GM19397 (cell line): ENCODE results near the gene PLEKHA8.

Experiments used
- ATAC-seq: cut with Tn5 transposase; IDR thresholded peaks from one replicate; pipeline ENCODE4 v1.9.1; 2021; ENCODE audit warnings: mild to moderate bottlenecking, moderate library complexity; ENCODE audit not compliant: unreplicated experiment

Gene PLEKHA8

DNA sequence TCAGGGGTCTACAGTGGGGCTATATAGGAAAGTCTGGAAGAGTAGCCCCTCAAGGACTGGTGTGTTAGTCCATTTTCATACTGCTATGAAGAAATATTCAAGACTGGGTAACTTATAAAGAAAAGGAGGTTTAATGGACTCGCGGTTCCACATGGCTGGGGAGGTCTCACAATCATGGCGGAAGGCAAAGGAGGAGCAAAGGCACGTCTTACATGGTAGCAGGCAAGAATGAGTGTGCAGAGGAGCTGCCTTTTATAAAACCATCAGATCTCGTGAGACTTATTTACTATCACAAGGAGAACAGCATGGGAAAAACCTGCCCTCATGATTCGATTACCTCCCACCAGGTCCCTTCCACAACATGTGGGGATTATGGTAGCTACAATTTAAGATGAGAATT is 4.7 kb upstream of the PLEKHA8 start:
- no peak for ATAC-seq

- ATAC-seq = peak; percentile 69
Observed at GRCh38 chr7:30026229-30027064, 1.8 kb upstream of the PLEKHA8 start, which contains the start of gene FKBP14. FKBP14 (minus strand) TSS chr7:30026702; CDS start chr7:30026508, 194 bp downstream.

- no peak for ATAC-seq
Observed at GRCh38 chr7:30027065-30027456, 1.2 kb upstream of the PLEKHA8 start.

DNA sequence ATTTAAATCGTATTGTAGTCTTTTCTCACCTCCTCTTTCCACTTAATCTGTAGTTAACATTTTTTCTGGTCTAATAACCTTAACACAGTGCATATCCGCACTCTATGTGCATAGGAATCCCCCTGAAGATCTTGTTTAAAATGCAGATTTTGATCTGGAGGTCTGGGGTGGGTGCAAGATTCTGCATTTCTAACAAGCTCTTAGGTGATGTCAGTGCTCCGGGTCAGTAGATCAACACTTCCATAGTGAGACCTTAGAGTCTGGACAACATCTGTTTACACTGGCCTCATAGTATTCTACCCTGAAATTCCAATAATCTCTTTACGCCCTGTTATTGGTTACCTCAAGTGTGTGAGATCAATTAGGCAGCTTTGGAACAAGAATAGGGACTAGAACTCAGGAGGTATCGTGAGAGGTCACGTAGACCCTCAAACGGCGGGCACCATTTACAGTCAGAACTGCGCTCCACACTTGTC is 434 bp upstream of the PLEKHA8 start:
- ATAC-seq = peak; percentile 1

GRCh38 chr7:30028749-30029635 is 780 bp downstream of the PLEKHA8 start:
- peak; percentile 16 for ATAC-seq

DNA sequence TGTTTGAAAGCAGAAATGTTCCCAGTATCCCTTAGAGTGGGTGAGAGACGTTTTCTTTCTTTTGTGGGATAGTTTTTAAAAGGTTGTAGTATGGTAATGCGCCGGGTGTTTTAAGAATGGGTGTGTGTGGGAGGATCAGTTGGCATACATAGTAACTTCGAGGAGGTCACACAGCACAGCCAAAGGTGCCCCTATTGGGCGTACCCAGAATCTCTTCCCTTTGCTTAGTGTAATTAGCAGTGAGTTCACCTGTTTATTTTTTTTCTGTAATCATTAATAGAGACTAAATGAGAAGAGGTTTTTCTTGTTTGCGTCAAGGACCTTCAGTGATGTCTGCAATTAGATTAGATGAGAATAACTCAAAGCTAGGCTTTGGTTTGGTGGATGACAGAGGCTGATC is 1.5 kb downstream of the PLEKHA8 start:
- no peak for ATAC-seq

DNA sequence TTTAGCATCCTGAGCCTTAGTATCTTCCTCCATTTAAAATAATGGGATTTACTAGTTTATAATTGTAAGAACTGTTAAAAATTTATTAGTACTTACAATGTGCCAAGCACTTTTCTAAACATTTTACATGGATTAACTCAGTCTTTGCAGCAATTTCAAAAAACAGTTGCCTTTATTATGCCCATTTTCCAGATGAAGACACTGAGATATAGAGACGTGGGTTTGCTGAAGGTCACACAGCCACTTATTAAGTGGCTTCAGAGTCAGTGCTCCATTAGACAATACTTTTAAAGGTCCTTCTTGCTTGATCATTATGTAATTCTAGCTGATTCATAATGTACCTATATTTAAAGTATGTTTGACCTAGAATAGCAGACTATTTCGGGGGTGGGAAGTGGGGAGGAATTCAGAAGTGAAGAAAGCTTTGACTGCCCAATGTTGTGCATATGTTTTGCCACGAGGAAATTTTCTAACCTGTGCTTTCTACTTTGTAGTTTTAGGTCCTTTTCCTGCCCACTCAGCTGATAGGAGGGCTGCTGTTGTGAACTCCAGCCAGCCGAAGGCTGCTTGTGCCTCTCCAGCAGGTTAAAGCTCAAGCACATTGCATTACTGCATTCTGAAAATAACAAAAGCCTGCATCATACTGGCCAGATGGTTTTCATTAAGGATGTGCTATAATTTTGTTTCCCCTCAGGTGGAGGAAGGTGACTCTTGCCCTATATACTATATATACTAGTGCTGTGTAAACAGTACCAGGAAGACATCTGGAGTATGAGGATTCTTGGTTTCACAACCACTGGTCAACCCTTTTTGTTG is 4.3 kb downstream of the PLEKHA8 start:
- no peak for ATAC-seq

DNA sequence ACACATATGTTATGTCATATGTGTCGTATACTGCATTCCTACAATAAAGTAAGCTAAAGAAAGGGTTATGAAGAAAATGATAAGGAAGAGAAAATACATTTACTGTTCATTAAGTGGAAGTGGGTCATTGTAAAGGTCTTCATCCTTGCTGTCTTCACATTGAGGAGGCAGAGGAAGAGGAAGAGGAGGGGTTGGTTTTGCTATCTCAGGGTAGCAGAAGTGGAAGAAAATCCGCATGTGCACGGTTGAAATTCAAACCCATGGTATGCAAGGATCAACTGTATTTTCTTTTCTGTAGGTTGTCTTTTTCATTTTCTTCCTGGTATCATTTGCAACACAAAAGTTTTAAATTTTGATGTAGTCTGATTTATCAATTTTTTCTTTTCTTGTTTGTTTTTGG is 6.3 kb downstream of the PLEKHA8 start:
- no peak for ATAC-seq

DNA sequence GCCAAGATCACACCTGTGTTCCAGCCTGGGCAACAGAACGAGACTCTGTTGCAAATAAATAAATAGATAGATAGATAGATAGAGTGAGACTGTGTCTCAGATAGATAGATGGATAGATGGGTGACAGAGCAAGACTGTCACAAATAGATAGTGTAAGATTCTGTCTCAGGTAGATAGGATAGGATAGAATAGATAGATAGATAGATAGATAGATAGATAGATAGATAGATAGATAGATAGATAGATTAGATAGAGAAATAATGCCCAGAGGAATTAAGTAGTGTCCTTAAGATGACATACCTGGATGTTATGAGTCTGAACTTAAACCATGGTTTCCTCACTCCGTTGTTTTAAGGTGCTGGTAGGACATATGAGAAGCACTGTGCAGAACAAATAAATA is 8.0 kb downstream of the PLEKHA8 start:
- no peak for ATAC-seq

DNA sequence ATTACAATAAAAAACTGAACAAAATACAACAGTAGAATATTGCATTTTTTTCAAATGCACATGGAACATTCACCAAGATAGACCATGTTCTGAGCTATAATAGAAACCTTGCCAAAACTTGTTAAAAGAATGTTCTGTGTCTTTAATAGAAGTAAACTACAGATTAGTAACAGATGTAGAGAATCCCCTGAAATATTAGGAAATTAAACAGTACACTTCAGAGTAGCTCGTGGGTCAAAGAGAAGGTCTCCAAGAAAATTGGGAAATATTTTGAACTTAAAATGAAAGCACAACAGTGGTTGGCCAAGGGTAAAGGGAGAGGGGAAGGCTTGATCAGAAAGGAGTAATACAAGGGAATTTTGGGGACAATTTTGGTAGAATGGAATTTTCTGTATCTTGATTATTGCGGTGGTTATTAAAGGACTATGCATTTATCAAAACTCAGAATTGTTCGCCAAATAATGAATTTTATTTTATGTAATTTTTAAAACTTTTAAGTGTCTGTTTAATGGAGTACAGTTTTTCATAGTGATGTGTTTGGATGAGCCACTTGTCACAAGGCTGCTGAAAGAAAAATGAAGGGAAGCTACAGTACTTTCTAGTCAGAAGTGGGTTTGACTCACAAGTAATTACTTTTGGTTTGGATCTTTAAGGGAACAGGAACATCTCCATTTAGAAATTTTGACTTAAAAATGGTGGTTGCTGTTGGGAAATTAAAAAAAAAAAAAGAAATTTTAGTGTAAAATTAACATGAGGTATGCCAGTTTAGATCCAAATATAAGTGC is 10.2 kb downstream of the PLEKHA8 start:
- no peak for ATAC-seq

DNA sequence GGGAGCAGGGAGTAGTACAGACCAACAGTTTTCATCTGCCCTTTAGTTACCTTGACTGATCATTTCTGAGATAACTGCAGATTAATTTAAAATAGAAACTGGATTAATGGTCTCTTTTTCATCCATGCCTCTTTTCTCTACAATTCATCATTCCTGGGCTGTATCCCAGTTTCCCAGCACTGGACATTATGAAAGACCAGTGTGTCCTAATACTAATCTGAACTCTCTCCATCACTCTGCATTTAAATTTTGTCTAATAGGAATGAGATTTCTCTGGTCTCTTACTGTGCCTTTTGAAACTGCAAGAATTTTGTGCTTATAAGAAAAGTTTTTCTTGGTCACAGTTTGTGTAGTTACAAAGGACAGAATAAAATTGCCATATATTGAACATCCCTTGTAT is 12.7 kb downstream of the PLEKHA8 start:
- ATAC-seq = no peak

GRCh38 chr7:30041526-30042269 is 13.5 kb downstream of the PLEKHA8 start:
- no peak for ATAC-seq

DNA sequence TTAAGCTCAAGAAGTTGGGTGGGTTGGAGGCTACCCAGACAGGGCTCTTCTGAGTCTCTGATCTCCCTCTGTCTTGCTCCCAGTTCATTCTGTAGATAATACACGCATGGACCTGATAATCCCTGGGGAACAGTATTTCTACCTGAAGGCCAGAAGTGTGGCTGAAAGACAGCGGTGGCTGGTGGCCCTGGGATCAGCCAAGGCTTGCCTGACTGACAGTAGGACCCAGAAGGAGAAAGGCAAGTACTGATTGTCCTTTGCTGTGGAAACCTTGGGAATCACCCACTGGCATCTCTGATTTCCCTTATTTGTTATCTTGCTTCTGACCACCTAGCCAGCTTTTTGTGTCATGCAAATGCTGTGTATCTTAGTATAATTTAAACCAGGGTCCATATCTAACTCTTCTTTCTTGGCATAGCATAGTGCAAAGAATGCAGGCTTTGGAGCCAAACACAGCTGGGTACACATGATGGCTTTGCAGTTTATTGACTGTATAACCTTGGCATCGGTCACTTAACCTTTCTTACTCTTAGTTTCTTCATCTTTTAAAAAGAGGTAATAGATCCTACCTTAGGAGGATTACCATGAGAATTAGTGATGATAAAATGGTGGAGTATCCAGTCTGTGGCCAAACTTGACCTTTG is 18.0 kb downstream of the PLEKHA8 start:
- ATAC-seq = no peak

- no peak for ATAC-seq
Observed at GRCh38 chr7:30047124-30047523, 18.9 kb downstream of the PLEKHA8 start.

DNA sequence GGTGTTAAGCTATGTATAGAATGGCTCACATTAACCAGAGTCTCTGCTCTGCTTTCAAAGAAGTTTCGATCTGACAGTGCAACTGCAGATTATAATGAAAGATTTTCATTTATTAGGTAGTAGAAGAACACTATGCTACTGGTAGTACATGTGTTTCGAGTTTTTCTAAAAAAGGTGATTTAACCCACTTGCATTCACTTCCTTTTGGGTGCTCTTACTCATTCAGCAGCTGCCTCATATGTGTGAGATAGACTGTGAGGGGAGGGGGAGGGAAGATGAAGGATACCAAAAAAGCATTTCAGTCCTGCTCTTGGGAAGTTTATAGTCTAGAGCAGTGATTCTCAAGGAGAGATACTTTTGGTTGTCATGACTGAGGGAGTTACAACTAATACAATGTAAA is 20.4 kb downstream of the PLEKHA8 start:
- ATAC-seq = no peak

- ATAC-seq = no peak
Observed at GRCh38 chr7:30049173-30049572, 21.0 kb downstream of the PLEKHA8 start.

GRCh38 chr7:30053068-30053467 is 24.9 kb downstream of the PLEKHA8 start:
- ATAC-seq = no peak

- ATAC-seq = no peak
Observed at GRCh38 chr7:30057741-30058140, 29.5 kb downstream of the PLEKHA8 start.

DNA sequence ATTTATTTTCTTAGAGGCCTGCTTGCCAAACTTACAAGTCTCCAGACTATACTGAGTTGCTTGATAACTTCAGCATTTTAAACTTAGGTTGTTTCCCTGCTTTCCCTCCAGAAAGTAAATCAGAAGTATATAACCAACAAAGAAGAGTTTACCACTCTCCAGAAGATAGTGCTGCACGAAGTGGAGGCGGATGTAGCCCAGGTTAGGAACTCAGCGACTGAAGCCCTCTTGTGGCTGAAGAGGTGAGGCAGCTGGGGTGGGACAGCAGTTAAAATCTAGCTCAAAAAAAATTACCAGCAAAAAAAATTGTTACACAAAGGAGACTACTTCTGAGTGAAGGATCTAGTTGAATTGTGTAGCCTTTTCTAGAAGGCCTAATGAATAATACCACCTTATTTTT is 33.6 kb downstream of the PLEKHA8 start:
- ATAC-seq = peak; percentile 72
